T-helper 2 cell treated with Interferon-gamma antibody and Interleukin-4, amounts not matched to agents 100 ng/mL and 5 ng/mL, for 36 hours (primary cell): ENCODE measurements around the gene PIK3AP1. TPM values are rescaled to one million over a fixed set of nuclear protein-coding genes. Genes with fewer than 3 reads are reported as not detected.

Experiments used
- intact Hi-C: fragments of 100-400 bp; cut with micrococcal nuclease; formaldehyde crosslinking; loops from one replicate; pipeline ENCODE4 v1.15.1; 2023
- total RNA-seq: library from RNA; stranded (reverse); gene quantifications from 2 replicates; pipeline ENCODE4 v1.2.3, GENCODE V29; 2022

PIK3AP1 gene
- total RNA-seq, 1 donor from 2014 or later, result 3.1 TPM

- intact Hi-C loops, result loop anchor here (5.0 to 10.0 kb wide), 2 partner anchors 82 to 140 kb away; partner anchors contain the start of gene TM9SF3
Observed at GRCh38 chr10:96724621-96725020, 4.3 kb upstream of the PIK3AP1 start.

GRCh38 chr10:96721207-96721572 is 876 bp upstream of the PIK3AP1 start:
- intact Hi-C loops, result loop anchor here (5.0 to 10.0 kb wide), 2 partner anchors 79 to 136 kb away; partner anchors contain the start of gene TM9SF3

- intact Hi-C loops, result loop anchor here (5.0 to 10.0 kb wide), 2 partner anchors 78 to 135 kb away; partner anchors contain the start of gene TM9SF3
Observed at GRCh38 chr10:96719850-96720421, 378 bp downstream of the PIK3AP1 start.

- intact Hi-C loops, result no loop called here
Observed at GRCh38 chr10:96719200-96719599, 1.1 kb downstream of the PIK3AP1 start.

GRCh38 chr10:96718304-96718990 is 1.9 kb downstream of the PIK3AP1 start:
- intact Hi-C loops, result no loop called here

GRCh38 chr10:96716390-96716789 is 3.9 kb downstream of the PIK3AP1 start:
- intact Hi-C loops, result no loop called here

GRCh38 chr10:96714746-96715255 is 5.5 kb downstream of the PIK3AP1 start:
- intact Hi-C loops, result no loop called here

GRCh38 chr10:96714031-96714590 is 6.2 kb downstream of the PIK3AP1 start:
- intact Hi-C loops, result no loop called here

- intact Hi-C loops, result no loop called here
Observed at GRCh38 chr10:96712662-96713271, 7.5 kb downstream of the PIK3AP1 start.

- intact Hi-C loops, result no loop called here
Observed at GRCh38 chr10:96711048-96711728, 9.1 kb downstream of the PIK3AP1 start.

GRCh38 chr10:96709525-96709924 is 10.8 kb downstream of the PIK3AP1 start:
- intact Hi-C loops, result no loop called here

- intact Hi-C loops, result no loop called here
Observed at GRCh38 chr10:96708996-96709395, 11.3 kb downstream of the PIK3AP1 start.

GRCh38 chr10:96708456-96708855 is 11.9 kb downstream of the PIK3AP1 start:
- intact Hi-C loops, result no loop called here

GRCh38 chr10:96706331-96706853 is 13.9 kb downstream of the PIK3AP1 start:
- intact Hi-C loops, result no loop called here

GRCh38 chr10:96705134-96705533 is 15.2 kb downstream of the PIK3AP1 start:
- intact Hi-C loops, result no loop called here

GRCh38 chr10:96704563-96704962 is 15.8 kb downstream of the PIK3AP1 start:
- intact Hi-C loops, result no loop called here

- intact Hi-C loops, result no loop called here
Observed at GRCh38 chr10:96703358-96703757, 17.0 kb downstream of the PIK3AP1 start.

GRCh38 chr10:96701265-96701664 is 19.0 kb downstream of the PIK3AP1 start:
- intact Hi-C loops, result no loop called here

- intact Hi-C loops, result no loop called here
Observed at GRCh38 chr10:96700374-96701099, 19.8 kb downstream of the PIK3AP1 start.

GRCh38 chr10:96699613-96700012 is 20.7 kb downstream of the PIK3AP1 start:
- intact Hi-C loops, result no loop called here
